ENCODE measurements around the gene SAP25. TPM values are rescaled to one million over a fixed set of nuclear protein-coding genes. Genes with fewer than 3 reads are reported as not detected.

The SAP25 gene
- total RNA-seq, 2 donors from 2014 or later, result 5.8 to 6.3 TPM

GRCh38 chr7:100563809-100564400, 9.8 kb downstream of the SAP25 start:
- H3K9me3 ChIP-seq (ENCODE audit: control insufficient read depth, low read length), result no peaks in the 10 kb centered on the region
- H3K4me1 ChIP-seq (ENCODE audit: control insufficient read depth, insufficient read depth, low read length), result no peaks in the 10 kb centered on the region
- peaks cover 64% of the 10 kb centered on the region for H3K36me3 ChIP-seq (ENCODE audit: control insufficient read depth, insufficient read depth, low read length)
- peak; percentile 95 for DNase-seq
- peak; percentile 91 for TF ChIP-seq CTCF (conservative IDR thresholded peaks at IDR 0.05)
- no peaks in the 10 kb centered on the region for H3K4me1 Mint-ChIP-seq
- H3K27me3 ChIP-seq (ENCODE audit: control insufficient read depth, insufficient read depth, low read length, poor library complexity, severe bottlenecking), result no peaks in the 10 kb centered on the region
- H3K4me3 Mint-ChIP-seq, result no peak overlapping the region
- H3K27ac Mint-ChIP-seq, result no peak overlapping the region
- no peak overlapping the region for H3K4me3 ChIP-seq (ENCODE audit: low read length)
- WGBS, 2 experiments (ENCODE audit: insufficient coverage in 1 of 2, insufficient read length in 1 of 2), result 76 to 80% methylated on average over 5 to 12 of the region's 12 CpGs
- no peak overlapping the region for H3K27ac ChIP-seq (ENCODE audit: low read depth, low read length)
- H3K9ac ChIP-seq (ENCODE audit: extremely low read depth, low read length, poor library complexity, severe bottlenecking), result no peak overlapping the region
- no peaks in the 10 kb centered on the region for H3K27me3 Mint-ChIP-seq (ENCODE audit: insufficient read depth)
- H3K36me3 Mint-ChIP-seq (ENCODE audit: low read depth), result peaks cover 35% of the 10 kb centered on the region
- H3K9me3 Mint-ChIP-seq, result no peaks in the 10 kb centered on the region

DNA sequence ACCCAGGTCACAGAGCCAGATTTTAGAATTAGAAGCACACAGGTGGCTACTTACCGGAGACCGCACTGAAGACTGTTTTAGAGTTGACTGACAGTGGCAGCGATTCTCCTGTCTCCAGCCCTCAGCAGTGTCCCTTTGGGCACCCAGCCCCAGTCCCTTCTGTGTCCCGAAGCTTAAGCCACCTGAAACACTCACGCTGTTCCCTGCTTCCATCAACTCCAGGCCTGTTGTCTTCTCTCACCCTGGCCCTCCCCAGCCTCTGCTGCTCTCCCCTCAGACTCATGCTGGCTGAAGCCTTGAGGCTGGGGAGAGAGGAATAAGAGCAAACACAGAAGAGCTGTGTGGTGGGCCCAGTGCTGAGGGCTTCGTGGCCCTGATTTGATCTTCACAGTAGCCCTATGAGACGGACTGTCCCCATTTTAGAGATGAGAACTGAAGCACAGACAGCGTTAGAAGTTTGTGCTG, 10.6 kb downstream of the SAP25 start:
- no peak overlapping the region for H3K27ac Mint-ChIP-seq

GRCh38 chr7:100562195-100563099, 11.3 kb downstream of the SAP25 start:
- peaks cover 75% of the 10 kb centered on the region for H3K36me3 ChIP-seq (ENCODE audit: control insufficient read depth, insufficient read depth, low read length)
- Mint-ChIP-seq H3K36me3 (ENCODE audit: low read depth) (peaks cover 39% of the 10 kb centered on the region), H3K27me3 (ENCODE audit: insufficient read depth) (no peaks in the 10 kb centered on the region), H3K27ac (no peak overlapping the region), H3K4me3 (no peak overlapping the region), H3K9me3 (no peaks in the 10 kb centered on the region), H3K4me1 (no peaks in the 10 kb centered on the region)
- no peak overlapping the region for H3K27ac ChIP-seq (ENCODE audit: low read depth, low read length)
- no peaks in the 10 kb centered on the region for H3K4me1 ChIP-seq (ENCODE audit: control insufficient read depth, insufficient read depth, low read length)
- no peaks in the 10 kb centered on the region for H3K9me3 ChIP-seq (ENCODE audit: control insufficient read depth, low read length)
- TF ChIP-seq CTCF (conservative IDR thresholded peaks at IDR 0.05), result no peak
- H3K4me3 ChIP-seq (ENCODE audit: low read length), result no peak overlapping the region
- no peaks in the 10 kb centered on the region for H3K27me3 ChIP-seq (ENCODE audit: control insufficient read depth, insufficient read depth, low read length, poor library complexity, severe bottlenecking)
- no peak overlapping the region for H3K9ac ChIP-seq (ENCODE audit: extremely low read depth, low read length, poor library complexity, severe bottlenecking)
- WGBS, 2 experiments (ENCODE audit: insufficient coverage in 1 of 2, insufficient read length in 1 of 2), result 91 to 93% methylated on average over 10 to 26 of the region's 26 CpGs
- DNase-seq, result no peak

More for the DNA sequence above, 10.6 kb downstream of the SAP25 start:
- Mint-ChIP-seq H3K9me3 (no peaks in the 10 kb centered on the region), H3K27me3 (ENCODE audit: insufficient read depth) (no peaks in the 10 kb centered on the region), H3K4me3 (no peak overlapping the region), H3K4me1 (no peaks in the 10 kb centered on the region), H3K36me3 (ENCODE audit: low read depth) (peaks cover 37% of the 10 kb centered on the region)
- no peaks in the 10 kb centered on the region for H3K9me3 ChIP-seq (ENCODE audit: control insufficient read depth, low read length)
- H3K4me3 ChIP-seq (ENCODE audit: low read length), result no peak overlapping the region
- DNase-seq, result no peak
- WGBS, 2 experiments (ENCODE audit: insufficient coverage in 1 of 2, insufficient read length in 1 of 2), result 95 to 97% methylated on average over 5 to 8 of the region's 8 CpGs
- no peaks in the 10 kb centered on the region for H3K27me3 ChIP-seq (ENCODE audit: control insufficient read depth, insufficient read depth, low read length, poor library complexity, severe bottlenecking)
- no peak overlapping the region for H3K9ac ChIP-seq (ENCODE audit: extremely low read depth, low read length, poor library complexity, severe bottlenecking)
- no peaks in the 10 kb centered on the region for H3K4me1 ChIP-seq (ENCODE audit: control insufficient read depth, insufficient read depth, low read length)
- peaks cover 68% of the 10 kb centered on the region for H3K36me3 ChIP-seq (ENCODE audit: control insufficient read depth, insufficient read depth, low read length)
- TF ChIP-seq CTCF (conservative IDR thresholded peaks at IDR 0.05), result no peak
- H3K27ac ChIP-seq (ENCODE audit: low read depth, low read length), result no peak overlapping the region

Measured in endodermal cell (in vitro differentiated cells).